NCI-H510A treated with DMSO at 0.1 percent for 48 hours (cell line): ENCODE results near the gene SLC8B1.
A peak's percentile ranks its signal among the peaks of the same experiment; 100 is the strongest.

Experiments used
- DNase-seq: peaks from one replicate; lab custom pipeline; 2025; lab: John Stamatoyannopoulos, UW

SLC8B1 gene

DNA sequence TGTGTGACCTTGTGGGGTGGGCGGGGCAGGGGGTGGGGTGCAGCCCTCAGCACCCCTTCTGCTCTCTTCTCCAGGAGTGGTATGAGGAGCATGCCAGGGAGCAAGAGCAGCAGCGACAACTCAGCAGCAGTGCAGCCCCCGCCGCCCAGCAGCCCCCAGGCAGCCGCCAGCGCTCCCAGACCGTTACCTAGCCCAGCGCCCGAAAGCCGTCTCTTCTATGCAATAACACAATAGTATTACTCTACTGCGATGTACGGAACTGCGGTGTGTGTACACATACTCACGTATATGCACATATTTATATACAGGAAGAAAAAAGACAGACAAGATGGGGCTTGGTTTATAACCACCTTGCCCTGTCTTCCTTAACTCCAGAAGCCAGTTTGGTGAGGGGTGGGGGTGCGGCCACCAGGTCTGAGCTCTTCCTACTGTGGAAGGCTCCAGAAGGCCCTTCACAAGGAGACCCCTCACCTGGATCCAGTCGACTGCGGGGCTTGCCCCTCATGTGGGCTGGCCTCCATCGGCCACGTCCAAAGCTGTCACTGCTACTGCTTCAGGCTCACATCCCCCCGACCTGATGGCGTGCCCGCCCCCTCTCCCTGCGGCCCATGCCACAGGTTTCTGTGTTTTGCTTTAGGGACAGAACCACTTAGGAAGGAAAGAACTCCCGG lies 38.9 kb downstream of the SLC8B1 start:
- no peak for DNase-seq

DNA sequence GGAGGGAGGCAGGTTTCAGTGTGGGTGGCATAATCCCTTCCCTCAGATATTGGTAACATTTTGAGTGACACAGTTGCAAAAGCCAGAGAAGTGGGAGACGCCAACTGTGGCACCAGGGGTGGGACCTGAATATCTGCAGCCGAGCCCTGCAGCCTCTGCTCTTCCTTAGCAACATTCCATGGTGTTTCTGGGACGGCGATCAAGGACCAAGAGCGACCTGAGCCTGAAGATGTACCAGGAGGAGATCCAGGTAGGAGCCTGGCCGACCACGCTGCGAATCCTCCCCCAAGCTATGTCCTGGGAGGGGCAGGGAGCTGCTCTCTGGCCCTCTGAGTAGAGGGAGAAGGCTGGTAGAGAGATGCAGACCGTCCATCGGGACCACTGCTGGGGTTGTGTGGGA lies 41.8 kb downstream of the SLC8B1 start:
- no peak for DNase-seq

DNA sequence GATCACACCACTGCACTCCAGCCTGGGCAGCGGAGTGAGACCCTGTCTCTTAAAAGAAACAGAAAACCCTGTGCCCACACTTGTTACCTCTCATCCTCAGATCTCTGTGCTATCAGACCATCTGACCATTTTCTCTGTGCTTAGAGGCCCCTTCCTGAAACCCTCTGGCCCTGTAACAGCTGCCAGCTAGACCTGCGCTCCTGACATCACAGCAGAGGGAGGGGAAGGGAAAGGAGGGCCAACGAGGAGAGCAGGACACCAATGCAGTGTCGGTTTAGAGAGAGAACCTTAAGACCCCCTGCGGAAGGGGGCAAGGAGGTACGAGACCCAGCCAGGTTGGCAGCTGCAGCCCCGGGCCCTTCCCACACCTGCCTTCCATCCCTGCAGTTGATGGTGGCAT lies 42.4 kb downstream of the SLC8B1 start:
- no peak for DNase-seq

DNA sequence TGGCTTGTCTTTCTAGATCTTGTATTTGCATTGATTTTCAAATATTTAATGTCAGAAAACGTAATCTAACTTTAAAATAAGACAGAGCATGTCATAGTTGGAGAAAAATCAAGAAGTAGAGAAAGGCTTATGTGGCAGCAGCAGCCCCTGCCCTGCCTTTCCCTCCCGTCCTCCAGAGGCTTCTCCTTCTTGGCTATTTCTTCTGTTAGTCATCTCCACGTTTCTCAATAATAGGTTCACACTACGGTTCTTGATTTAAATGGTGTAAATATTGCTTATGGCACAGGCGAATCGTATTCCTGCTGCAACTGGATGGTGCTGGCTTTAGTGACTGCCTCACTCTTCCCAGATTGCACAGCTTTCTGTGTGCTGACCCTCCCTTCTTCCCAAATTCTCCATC lies 42.8 kb downstream of the SLC8B1 start:
- DNase-seq: no peak

DNA sequence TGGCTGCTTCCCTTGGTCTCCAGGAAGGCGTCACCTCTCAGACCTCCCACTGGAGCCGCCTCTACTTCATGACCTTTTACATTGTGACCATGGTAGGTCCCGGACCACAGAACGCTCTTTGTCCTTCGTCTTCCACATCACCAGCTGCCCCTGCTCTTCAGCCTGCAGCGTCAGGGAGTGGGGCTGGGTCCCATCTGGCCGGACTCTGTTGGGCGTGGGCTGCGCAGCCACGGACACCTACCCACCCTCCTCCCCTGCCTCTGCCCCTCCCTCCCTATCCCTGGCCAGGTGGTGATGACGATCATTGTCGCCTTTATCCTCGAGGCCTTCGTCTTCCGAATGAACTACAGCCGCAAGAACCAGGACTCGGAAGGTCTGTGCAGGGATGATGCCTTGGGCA lies 43.3 kb downstream of the SLC8B1 start:
- no peak for DNase-seq

DNA sequence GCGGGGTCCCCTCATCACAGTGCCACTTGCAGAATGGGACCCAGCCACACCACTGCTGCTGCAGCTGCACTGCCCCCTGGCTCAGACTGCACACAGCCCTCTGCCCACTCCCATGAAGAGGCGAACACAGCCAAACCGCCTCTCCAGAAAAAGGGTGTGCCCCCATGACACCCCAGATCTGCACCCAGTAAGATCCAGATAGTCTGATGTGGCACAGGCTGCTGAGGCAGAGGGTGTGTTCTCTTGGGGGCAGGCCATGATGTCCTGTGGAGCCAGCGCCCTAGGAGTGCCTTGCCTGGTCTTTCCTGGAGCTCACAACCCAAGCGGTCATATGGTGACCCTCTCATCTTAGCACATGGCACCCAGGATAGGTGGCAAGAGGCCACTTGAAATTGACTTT lies 44.4 kb downstream of the SLC8B1 start:
- DNase-seq: no peak

DNA sequence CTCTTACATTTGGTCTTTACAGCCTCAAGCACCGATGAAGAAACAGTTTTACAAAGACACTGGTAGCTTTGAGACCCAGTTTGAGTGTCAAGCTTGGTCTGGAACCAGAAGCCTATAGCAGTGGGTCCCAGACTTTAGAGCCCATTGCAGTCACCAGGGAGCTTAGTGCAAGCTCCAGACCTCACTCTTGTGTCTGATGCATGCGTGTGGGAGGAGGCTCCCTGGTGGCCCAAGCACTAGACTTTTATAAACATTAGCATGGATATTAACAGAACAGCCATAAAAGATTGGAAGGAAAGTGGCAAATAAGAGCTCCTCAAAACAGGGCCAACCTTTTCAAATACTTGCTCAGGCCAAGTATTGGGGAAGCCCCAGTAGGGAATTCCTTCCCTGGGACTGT lies 45.5 kb downstream of the SLC8B1 start:
- no peak for DNase-seq

DNA sequence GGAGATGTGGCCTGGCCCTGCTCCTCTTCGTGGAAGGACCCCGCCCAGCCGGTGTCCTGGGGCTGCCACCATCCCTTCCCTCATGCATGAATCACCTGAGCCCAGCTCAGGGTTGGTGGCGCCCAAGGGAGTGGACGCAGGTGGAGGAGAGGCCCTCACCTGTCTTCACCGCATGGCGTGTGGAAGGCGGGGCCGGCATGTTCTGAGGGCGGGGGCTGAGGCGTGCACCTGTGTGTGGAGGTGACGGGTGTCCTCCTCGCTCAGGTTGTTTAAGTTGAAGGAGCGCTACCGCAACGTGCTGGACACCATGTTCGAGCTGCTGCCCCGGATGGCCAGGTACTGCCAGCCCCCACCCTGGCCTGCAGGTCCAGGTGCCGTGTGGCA lies 47.0 kb downstream of the SLC8B1 start:
- no peak for DNase-seq

DNA sequence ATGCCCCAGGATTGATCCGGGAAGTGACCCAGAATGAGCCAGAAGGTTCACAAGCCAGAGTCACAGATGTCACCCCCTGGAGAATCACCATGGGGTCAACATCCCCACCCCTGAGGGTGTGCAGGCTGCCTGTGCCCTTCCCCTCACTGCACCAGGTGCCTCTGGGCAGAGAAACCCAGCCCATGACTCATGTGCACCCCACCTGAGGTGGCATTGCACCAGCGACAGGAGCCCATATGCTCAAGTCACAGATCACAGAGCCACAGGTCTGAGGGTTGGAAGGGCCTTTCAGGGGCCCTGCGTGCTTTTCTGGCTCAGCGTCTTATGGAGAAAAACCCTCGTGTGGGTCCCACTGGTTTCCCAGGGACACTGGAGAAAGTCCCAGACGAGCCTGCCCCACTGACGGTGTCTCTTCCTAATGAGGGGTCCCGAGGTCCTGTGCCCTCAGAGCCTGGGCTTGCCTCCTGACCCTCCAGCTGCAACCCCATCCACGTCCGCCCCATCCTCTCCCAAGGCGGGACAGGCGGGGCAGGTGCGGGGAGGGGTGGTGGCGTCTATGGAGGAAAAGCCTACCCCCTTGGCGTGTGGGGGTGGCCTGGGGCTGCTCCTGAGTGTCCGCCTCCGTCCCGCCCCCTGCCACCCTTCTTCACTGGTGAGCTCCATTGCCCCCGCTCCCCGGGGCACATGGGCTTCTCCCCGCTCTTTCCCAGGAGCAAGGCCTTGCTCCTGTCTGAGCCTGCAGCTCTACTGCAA lies 47.6 kb downstream of the SLC8B1 start:
- DNase-seq: no peak

DNA sequence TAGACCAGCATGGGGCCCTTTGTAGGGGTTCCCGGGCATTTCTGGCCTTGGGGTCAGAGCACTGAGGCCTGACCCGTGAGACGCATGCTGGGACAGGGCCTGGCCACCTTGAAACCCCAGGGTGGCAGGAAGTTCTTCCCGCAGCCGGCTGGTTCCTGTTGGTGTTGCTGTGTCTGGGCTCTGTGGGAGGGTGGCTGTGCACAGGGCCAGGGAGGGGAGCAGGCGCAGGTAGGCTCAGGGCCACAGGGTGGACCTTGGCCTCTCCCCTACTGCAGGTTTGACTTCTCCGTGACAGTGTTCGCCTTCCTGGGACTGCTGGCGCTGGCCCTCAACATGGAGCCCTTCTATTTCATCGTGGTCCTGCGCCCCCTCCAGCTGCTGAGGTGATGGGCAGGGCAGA lies 48.2 kb downstream of the SLC8B1 start:
- DNase-seq: no peak

DNA sequence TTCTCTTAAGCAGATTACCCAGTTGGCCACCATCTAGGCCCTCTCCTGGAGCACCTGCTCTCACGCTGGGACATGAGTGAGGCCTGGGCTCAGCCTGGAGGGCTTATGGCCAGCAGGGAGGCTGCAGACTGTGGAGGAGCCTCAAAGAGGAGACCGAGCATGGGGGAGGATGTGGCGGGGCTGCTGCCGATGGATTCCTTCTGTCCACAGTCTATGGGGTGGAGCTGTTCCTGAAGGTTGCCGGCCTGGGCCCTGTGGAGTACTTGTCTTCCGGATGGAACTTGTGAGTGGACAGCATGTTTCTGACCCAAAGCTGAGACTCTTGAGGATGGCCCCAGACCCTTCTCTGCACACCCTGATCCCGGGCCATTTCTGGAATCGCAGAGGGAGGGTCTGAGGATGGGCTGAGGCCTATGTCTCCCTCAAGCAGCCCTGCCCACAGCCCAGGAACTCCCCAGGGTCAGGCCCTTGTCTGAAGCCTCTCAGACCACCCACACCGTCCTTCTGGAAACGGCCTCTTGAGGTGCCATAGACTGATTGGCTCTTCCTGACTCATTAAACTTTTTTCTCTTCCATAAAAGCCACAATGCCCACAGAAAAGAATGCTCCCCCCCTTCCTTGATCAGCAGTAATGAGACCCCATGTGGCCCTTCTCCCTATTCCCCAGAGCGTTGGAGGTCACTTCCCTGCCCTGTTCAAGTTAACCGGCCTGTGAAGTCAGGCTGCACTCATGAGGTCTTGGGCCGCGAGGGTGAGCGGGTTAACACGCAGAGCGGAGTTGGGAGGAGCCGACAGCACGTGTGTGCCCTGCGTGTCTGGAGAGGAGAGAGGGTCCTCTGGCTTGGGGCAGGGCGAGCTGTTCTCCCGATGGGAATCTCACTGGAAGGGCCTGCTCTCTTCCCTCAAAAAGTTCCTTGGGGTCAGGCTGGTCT lies 49.0 kb downstream of the SLC8B1 start:
- no peak for DNase-seq

DNA sequence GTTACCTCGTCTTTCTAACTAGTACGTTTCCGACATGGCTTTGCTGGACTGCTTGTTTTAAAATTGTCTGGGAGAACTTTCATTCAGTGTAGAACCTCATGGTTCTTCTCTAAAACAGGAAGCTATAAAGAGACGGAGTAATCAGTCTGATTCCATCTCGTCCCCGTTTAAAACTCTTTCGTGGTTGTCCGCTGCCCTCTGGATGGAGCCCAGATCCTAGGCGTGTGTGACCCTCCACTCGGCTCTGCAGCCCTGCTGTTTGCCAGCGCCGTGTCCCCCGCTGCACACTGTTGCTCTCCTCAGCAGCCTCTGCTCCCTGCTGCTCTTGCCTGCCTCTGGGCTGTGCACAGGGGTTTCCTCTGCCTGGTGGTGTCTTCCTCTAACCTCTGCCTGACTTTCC lies 50.2 kb downstream of the SLC8B1 start:
- no peak for DNase-seq

DNA sequence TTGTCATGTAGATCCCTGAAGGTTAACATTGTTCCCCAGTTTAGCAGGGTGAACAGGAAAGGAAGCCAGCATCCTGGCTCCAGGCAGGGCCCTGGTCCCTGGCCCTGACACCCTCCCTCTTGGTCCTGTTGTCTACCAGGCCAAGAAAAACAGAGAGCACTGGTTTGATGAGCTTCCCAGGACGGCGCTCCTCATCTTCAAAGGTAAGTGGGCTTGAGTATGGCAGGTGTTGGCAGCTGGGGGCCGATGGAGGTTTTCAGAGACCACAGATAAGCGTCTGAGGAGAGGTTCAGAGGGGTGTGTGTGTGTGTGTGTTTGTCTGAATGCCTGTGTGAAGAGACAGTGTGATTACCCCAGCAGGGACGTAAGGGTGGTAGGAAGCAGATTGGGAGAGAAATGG lies 56.3 kb downstream of the SLC8B1 start:
- peak; percentile 45 for DNase-seq

DNA sequence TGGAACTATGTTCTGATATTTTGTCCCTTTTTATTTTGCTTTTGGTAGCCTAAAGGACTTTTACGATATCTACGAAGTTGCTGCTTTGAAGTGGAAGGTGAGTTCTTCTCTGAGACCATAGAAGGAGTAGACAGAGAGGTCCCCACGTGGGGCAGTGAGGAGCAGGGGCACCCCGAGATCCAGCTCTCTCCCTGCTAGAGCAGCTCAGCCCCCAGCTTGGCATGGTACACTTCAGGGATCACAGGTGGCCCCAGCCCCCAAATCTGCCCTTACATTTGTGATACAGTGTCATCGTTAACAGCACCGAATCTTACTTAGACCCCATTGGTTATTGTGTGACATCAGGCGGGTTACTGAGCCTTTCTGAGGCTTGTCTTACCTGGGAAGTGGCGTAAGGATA lies 56.8 kb downstream of the SLC8B1 start:
- no peak for DNase-seq

DNA sequence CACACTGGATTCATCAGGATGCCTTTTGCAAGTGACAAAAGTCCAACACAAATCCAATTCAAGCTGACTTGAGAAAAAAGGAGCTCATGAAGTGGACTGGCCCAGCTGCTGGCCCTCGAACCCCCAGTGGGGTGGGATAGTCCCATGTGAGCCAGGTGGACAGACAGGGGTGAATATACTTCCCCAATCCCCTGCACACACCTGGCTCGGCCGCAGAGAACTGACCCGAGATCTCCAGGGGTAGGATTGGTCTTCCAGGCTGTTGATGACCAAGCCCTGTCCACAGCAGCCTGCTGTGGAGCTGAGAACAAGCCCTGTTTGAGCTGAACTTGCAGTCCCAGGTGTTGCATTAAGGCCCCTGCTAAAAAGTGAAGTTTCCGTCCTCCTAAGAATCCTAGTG lies 57.4 kb downstream of the SLC8B1 start:
- DNase-seq: no peak

DNA sequence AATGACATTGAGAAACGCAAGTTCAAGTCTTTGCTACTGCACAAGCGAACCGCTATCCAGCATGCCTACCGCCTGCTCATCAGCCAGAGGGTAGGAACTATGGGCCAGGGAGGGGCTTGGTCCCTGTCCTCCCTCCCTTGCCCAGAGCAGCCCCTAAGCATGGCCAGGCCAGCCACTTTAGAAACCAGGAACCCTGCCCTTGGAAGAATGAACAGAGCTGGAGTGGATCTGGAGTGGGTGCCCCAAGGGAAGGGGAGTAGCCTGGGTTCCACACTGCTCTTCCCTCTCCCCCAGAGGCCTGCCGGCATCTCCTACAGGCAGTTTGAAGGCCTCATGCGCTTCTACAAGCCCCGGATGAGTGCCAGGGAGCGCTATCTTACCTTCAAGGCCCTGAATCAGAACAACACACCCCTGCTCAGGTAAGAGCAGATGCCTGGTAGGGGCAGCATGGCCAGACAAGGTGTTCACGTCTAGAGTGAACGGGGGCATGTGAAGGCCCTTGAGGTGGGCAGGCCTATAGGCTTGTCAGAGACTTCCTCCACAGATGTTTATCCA lies 57.9 kb downstream of the SLC8B1 start:
- no peak for DNase-seq

DNA sequence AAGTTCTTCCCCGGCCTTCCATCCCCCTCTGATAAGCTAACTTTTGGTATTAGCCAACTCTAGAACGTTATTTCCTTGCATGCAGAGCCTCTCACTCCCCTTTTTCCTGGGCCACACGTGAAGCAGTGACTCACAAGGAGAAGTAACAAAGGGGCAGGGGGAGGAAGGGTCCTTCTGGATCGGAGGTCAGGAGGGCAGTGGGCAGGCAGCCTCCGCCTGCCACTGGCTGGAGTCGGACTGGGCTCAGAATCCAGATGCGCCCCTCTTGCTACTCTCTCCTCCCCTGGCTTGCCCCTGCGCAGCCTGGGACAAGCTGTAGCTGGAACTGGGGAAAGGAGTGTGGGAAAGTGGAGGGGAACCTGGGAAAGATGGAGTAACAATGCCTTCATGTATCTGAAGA lies 58.6 kb downstream of the SLC8B1 start:
- no peak for DNase-seq

DNA sequence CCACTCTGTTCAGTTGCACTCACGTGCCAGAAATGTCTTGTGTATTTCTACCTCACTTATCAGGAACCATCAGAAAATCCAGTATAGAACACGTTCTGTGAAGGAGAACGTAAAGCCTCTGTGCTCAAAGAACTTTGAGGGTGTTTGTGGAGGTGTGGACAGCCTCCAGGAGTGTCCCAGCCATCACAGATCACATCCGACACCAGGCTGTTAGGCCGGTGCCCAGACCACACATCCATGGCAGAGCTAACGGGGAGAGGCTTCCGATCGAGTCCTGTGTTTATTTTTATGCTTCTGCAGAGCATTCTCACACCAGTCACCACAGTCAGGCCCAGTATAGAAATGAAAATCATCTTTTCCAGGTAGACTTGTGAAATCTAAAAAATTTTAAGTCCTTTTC lies 60.1 kb downstream of the SLC8B1 start:
- no peak for DNase-seq

DNA sequence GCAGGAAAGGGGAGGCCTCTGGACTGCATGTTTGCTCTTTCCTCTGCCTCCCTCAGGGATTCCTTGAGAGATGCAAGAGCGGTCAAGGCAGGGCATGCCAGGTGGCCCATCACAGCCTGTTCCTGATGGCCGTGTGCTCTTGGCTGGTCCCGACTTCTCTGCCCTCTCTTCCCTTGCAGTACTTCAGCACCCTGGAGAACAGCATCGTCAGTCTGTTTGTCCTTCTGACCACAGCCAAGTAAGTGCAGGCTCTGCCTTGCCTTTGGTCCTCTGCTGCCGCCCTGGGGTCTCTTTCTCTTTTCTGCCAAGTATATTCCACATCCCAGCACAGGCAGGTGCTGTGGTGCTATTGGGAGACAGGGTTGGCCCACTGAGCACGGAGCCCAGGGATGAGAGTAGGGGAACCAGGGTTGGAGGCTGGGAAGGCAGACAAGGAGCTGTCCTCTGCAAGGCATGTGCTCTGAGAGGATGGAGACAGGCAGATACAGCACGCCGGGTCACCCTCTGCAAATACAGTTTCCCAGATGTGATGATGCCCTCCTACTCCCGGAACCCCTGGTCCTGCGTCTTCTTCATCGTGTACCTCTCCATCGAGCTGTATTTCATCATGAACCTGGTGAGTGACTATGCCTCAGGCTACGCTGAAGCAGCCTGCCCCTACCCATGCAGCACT lies 61.7 kb downstream of the SLC8B1 start:
- no peak for DNase-seq

DNA sequence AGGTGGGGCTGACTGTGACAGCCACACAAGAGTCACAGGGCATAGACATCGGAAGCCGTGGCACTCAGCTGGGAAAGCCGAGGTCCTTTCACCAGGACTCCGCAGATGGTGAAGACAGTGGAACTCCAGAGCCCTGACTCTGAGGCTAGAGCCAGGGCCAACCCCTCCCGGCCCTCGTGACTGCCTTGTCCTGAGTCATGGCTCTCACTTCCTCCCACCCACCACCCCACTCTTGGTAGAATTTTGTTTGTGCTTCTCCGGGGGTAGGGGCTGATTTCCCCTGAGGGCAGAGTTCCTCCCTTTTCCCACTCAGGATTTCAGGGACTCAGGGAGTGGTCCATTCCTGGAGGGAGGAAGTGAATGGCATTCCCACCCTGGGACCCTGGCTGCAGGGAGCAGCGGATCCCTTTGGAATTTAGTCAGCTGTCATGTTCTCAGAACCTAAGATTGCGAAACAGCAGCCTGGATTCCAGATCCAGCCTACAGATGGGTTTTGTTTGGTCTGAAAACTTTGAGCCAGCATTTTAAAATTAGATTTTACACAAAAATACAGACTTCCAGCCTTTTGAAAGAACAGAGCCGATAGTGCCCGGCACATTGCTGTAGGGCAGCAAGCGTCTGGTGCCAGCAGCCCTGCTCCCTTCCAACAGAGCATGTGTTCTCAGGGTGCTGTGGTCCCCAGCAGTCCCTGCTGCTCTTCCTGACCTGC lies 62.9 kb downstream of the SLC8B1 start:
- DNase-seq: no peak

DNA sequence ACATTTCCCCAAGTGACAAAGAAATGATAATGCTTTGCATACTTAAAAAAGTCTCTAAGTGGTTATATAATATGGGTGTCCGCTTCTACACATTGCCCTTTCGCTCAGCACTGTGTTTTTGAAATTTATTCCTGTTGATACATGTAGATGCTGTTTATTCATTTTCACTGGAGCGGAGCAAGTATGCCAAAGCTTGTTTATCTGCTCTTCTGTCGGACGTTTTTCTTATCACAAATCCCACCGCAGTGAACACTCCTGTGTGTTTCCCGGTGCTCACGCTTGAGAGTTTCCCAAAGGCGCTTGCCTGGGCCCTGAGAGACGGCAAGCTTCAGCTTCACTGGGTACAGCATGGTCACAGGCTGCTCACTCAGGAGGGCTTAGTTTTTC lies 63.5 kb downstream of the SLC8B1 start:
- no peak for DNase-seq

DNA sequence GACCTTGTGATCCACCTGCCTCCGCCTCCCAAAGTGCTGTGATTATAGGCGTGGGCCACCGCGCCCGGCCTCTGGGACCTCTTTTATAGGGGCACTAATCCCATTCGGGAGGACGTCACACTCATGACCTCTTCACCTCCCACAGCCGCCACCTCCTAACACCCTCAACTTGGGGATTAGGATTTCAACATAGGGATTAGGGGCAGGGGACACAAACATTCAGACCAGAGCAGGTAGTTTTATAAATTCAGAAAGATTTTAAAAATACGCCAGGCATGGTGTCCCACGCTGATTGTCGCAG lies 64.2 kb downstream of the SLC8B1 start:
- DNase-seq: no peak
